Adrenal gland (tissue), 5 donors: ENCODE measurements around the gene SDC3.

ENCODE experiments used
- POLR2A ChIP-seq, 2 donors: fragments of 450-650 bp; IDR thresholded peaks; one replicate each; pipeline ENCODE4 v1.6.1; 2017; ENCODE audit warnings: antibody characterized with exemption in 2 of 2, mild to moderate bottlenecking in 2 of 2, moderate library complexity in 1 of 2
- TF ChIP-seq, protein P1 (sequence below), 6 experiments: fragments of 450-650 bp in 4 of 6; fragments of 200-600 bp in 2 of 6; sonication (generic) in 1 of 6; IDR thresholded peaks; 1 replicate in 5 of 6; 2 replicates in 1 of 6; pipeline versions ENCODE4 v1.5.1 to v1.8.0; 2016 to 2021; ENCODE audit warnings: antibody characterized with exemption in 6 of 6, mild to moderate bottlenecking in 2 of 6, moderate library complexity in 1 of 6
- donor health status: DM: no; HTN: no; CAD: no.

DNA sequence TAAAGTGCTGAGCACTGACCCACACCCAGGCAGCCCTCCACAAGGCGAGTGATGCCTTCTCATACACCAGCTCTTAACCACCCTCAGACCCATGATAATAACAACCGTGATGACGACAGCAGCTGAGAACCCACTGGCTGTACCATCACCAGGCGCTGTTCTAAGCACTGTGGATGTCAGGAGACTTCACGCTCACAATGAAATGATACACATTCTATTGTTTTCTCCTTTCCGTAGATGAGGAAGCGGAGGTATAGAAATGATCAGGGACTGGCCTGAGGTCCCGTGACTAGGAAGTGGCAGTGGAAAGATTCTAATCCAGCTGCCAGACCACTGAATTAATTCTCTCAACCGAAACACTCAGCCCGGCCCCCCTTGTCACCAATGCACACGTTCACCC lies 32.6 kb downstream of the SDC3 start:
- TF ChIP-seq, protein P1, sequence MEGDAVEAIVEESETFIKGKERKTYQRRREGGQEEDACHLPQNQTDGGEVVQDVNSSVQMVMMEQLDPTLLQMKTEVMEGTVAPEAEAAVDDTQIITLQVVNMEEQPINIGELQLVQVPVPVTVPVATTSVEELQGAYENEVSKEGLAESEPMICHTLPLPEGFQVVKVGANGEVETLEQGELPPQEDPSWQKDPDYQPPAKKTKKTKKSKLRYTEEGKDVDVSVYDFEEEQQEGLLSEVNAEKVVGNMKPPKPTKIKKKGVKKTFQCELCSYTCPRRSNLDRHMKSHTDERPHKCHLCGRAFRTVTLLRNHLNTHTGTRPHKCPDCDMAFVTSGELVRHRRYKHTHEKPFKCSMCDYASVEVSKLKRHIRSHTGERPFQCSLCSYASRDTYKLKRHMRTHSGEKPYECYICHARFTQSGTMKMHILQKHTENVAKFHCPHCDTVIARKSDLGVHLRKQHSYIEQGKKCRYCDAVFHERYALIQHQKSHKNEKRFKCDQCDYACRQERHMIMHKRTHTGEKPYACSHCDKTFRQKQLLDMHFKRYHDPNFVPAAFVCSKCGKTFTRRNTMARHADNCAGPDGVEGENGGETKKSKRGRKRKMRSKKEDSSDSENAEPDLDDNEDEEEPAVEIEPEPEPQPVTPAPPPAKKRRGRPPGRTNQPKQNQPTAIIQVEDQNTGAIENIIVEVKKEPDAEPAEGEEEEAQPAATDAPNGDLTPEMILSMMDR (IDR thresholded peaks at IDR 0.05), result no peak
- no peak for TF ChIP-seq POLR2A (IDR thresholded peaks at IDR 0.05)
